HG03378 (cell line): Measurements from ENCODE around the gene NELL2.

Experiments
- ATAC-seq: cut with Tn5 transposase; IDR thresholded peaks from one replicate; pipeline ENCODE4 v1.9.1; 2021; ENCODE audit warnings: mild to moderate bottlenecking, moderate library complexity; ENCODE audit not compliant: unreplicated experiment

The NELL2 gene

DNA sequence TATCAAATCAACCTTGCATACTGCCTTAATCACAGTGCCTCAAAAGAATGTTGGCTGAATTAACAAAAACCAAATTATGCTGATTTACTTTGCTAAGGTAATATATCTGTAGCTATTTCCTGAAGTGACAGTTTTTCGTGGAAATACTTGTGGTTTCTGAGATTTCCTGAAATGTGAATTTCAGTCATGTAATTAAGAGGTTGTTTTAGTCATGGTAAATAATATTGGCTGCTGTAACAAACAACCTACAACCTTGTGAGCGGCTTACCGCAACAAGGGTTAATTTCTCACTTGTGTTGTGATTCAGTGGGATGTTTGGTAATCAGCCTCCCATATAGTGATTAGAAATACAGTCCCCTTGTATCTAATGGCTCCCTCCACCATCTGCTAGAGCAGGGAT, 387.9 kb downstream of the NELL2 start:
- ATAC-seq: no peak

GRCh38 chr12:44484862-44485261, 391.3 kb downstream of the NELL2 start:
- ATAC-seq: no peak

DNA sequence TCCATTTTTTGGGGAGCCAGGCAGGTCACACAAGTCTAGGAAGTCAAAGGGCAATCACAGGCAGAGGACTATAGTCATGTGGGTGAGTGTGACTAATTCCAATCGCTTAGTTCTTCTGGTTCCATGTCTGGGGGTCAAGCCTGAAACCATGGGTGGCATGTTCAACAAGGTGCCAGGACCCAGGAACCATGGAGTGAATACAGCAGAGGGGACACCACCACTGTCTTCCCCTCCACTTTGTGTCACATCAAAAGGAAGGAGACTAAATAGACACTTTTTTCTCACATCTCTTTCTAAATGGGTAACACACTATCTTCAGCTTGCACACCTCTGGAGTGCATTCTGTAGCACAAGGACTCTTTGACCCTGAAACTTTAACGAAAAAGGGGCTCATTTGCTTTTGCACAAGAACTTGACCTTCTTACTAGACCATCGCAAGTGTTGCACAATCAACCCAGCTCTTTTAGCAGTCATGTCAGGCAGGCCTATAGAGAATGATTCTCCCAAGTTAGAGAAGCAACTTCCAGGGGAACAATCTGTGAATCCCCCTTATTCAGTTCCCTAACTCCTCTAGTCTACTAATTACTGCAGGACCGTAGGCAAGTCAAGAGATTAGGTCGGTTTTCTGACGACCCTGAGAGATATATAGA, 398.7 kb downstream of the NELL2 start:
- ATAC-seq: no peak

GRCh38 chr12:44476683-44477082, 399.4 kb downstream of the NELL2 start:
- ATAC-seq: no peak

- ATAC-seq: no peak
These were observed 411.0 kb downstream of the NELL2 start for GRCh38 chr12:44465139-44465538.

DNA sequence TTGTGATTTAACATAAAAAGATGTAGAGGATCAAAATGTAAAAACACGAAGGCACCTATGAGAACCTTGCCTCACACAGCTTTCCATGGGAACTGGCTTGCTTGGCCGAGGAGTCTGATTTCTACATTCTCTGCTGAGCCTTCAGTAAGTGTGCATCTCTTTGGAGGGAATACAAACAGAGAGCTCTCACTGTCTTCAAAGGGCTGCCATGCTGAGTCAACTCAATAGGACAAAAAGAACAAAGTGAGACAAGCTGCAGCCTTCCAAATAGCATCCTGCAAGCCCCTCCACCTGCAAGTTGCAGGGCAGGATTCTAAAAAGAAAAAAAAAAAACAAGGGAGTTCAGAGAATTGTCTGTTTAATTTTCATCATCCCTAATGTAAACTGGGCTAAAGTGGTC, 411.9 kb downstream of the NELL2 start:
- no peak for ATAC-seq

DNA sequence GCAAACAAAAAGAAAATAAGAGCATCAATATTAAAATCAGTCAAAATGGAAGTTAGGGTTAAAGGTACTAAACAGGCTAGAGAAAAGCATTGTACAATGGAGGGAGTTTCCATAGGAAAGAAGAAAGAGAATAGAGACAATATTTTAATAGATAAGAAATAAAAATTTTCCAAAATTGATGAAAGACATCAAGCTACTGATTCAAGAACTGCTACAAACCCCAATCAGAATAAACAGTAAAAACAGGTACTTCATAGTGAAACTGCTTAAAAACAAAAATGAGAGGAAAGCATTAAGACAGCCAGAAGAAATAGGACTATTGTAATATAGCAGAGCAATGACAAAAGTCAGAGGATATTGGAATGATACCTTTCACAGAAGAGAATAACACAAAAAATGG, 413.4 kb downstream of the NELL2 start:
- no peak for ATAC-seq

DNA sequence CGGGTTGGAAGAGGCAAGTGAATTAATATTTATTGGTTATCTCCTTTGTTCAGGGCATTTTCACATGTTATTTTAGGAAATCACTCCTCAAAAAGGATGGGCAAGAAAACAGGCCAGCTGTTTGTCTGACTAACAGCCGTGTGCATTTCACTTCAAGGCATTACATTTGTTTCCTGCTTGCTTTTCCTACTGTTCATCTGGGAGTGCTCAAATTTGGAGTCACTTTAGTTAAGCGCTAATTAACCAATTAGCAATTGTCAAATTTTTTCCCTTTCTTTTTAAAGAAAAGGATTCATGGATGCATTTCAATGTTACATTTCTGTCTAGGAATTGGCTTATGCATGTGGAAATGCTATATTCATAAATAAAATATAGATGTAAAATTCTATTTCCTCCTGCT, 415.9 kb downstream of the NELL2 start:
- ATAC-seq: no peak

- no peak for ATAC-seq
These were observed 416.5 kb downstream of the NELL2 start for GRCh38 chr12:44459569-44459968.
